GM19238 (cell line): Measurements from ENCODE around the gene GAGE12E.
"Not testable (repeated sequence)": the region's sequence is repeated elsewhere in the genome, so short reads cannot be mapped to it uniquely, and the experiment has no call there.

Experiments used
- DNase-seq: peaks from one replicate; pipeline ENCODE4 v3.0.0; 2011; ENCODE audit warnings: low spot score; ENCODE audit not compliant: insufficient read length

The GAGE12E gene

GRCh38 chrX:49550989-49551388 is at the start of gene GAGE12E:
GAGE12E (plus strand) TSS chrX:49551289; CDS start chrX:49552444, 1,155 bp downstream.
- not testable (repeated sequence) for DNase-seq

DNA sequence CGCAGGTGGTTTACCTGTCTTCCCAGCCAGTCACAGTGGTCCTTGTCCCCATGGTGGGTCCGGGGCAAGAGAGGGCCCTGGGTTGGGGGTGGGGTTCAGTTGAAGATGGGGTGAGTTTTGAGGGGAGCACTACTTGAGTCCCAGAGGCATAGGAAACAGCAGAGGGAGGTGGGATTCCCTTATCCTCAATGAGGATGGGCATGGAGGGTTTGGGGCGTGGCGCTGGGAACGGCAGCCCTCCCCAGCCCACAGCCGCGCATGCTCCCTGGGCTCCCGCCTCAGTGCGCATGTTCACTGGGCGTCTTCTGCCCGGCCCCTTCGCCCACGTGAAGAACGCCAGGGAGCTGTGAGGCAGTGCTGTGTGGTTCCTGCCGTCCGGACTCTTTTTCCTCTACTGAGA is 19.2 kb upstream of the GAGE12E start, which contains the start of gene GAGE12C:
GAGE12C (plus strand) TSS at position 301 of the 400 bp plus-strand sequence. CDS start 1,155 bp downstream, outside the sequence.
- not testable (repeated sequence) for DNase-seq

GRCh38 chrX:49541433-49541832 is 9.7 kb upstream of the GAGE12E start, which contains the start of gene GAGE12D:
GAGE12D (plus strand) TSS chrX:49541733; CDS start chrX:49542888, 1,155 bp downstream.
- not testable (repeated sequence) for DNase-seq

DNA sequence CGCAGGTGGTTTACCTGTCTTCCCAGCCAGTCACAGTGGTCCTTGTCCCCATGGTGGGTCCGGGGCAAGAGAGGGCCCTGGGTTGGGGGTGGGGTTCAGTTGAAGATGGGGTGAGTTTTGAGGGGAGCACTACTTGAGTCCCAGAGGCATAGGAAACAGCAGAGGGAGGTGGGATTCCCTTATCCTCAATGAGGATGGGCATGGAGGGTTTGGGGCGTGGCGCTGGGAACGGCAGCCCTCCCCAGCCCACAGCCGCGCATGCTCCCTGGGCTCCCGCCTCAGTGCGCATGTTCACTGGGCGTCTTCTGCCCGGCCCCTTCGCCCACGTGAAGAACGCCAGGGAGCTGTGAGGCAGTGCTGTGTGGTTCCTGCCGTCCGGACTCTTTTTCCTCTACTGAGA is 9.5 kb downstream of the GAGE12E start, which contains the start of gene GAGE12F:
GAGE12F (plus strand) TSS at position 301 of the 400 bp plus-strand sequence. CDS start 1,155 bp downstream, outside the sequence.
- DNase-seq: not testable (repeated sequence)

DNA sequence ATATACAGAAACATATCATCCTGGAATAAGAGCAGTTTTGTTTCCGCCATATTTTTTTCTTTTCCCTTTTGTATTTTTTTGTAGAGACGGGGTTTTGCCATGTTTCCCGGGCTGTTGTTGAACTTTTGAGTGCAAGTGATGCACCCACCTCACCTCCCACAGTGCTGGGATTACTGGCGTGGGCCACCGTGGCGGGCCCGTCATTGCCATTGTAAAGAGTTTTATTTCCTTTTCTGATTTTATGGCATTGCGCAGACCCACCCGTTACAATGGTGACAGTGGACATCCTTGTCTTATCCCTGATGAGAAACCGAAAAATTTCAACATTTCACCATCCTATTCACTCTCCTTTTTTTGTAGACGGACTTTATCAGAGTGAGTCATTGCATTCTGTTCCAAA is 17.6 kb downstream of the GAGE12E start:
- DNase-seq: not testable (repeated sequence)

- DNase-seq: not testable (repeated sequence)
Observed at GRCh38 chrX:49569152-49569551, 18.1 kb downstream of the GAGE12E start.

DNA sequence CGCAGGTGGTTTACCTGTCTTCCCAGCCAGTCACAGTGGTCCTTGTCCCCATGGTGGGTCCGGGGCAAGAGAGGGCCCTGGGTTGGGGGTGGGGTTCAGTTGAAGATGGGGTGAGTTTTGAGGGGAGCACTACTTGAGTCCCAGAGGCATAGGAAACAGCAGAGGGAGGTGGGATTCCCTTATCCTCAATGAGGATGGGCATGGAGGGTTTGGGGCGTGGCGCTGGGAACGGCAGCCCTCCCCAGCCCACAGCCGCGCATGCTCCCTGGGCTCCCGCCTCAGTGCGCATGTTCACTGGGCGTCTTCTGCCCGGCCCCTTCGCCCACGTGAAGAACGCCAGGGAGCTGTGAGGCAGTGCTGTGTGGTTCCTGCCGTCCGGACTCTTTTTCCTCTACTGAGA is 19.0 kb downstream of the GAGE12E start, which contains the start of gene GAGE12G:
GAGE12G (plus strand) TSS at position 301 of the 400 bp plus-strand sequence. CDS start 1,155 bp downstream, outside the sequence.
- not testable (repeated sequence) for DNase-seq

DNA sequence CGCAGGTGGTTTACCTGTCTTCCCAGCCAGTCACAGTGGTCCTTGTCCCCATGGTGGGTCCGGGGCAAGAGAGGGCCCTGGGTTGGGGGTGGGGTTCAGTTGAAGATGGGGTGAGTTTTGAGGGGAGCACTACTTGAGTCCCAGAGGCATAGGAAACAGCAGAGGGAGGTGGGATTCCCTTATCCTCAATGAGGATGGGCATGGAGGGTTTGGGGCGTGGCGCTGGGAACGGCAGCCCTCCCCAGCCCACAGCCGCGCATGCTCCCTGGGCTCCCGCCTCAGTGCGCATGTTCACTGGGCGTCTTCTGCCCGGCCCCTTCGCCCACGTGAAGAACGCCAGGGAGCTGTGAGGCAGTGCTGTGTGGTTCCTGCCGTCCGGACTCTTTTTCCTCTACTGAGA is 28.6 kb downstream of the GAGE12E start, which contains the start of gene GAGE12H:
GAGE12H (plus strand) TSS at position 301 of the 400 bp plus-strand sequence. CDS start 1,155 bp downstream, outside the sequence.
- DNase-seq: not testable (repeated sequence)

- not testable (repeated sequence) for DNase-seq
Observed at GRCh38 chrX:49589196-49589595, 38.1 kb downstream of the GAGE12E start, which contains the start of gene GAGE2A. GAGE2A (plus strand) TSS chrX:49589496; CDS start chrX:49590651, 1,155 bp downstream.

DNA sequence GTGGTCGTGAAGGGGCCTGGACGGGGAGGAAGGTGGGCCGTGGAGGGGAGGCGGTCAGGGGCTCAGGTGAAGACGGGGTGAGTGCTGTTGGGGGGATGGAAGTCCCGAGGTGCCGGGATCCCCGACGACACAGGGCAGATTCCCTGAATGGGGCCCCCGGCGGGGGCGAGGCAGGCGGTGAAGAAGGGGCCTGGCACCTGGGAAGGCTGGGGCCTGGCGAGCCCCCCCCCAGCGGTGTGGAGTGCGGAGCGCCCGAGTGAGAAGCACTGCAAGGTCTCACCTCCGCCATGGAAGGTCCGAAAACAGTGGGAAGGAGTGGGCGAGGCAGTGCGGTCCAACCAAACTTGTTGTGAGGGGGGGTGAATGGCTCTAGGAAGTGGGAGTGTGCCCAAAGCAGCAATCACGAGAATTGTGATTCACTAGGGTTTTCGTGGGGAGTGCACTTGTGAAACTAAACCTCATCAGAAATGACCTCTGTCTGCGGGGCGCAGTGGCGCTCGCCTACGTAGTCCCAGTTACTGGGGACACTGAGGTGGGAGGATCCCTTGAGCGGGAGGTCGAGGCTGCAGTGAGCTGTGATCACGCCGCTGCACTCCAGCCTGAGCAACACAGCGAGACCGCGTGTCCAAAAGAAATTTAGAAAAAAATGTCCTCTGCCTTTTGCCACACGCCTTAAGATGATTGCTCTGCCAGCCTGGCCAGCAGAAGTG is 38.8 kb downstream of the GAGE12E start:
- DNase-seq: not testable (repeated sequence)

- not testable (repeated sequence) for DNase-seq
Observed at GRCh38 chrX:49590488-49590887, 39.4 kb downstream of the GAGE12E start.

- DNase-seq: not testable (repeated sequence)
Observed at GRCh38 chrX:49598720-49599119, 47.6 kb downstream of the GAGE12E start, which contains the start of gene GAGE1. GAGE1 (plus strand) TSS chrX:49599020; CDS start chrX:49600175, 1,155 bp downstream.
